Spleen (tissue), 7 donors: ENCODE data around the gene NPIPB2.

ENCODE experiments used
- POLR2A ChIP-seq, 3 donors: fragments of 450-650 bp; IDR thresholded peaks; one replicate each; pipeline ENCODE4 v1.5.1; 2017; ENCODE audit warnings: antibody characterized with exemption in 3 of 3, mild to moderate bottlenecking in 1 of 3
- TF ChIP-seq, protein P1 (sequence below), 11 experiments: fragments of 200-600 bp in 7 of 11; fragments of 450-650 bp in 4 of 11; sonication (generic) in 4 of 11; IDR thresholded peaks in 8 of 11; conservative IDR thresholded peaks in 3 of 11; 1 replicate in 7 of 11; 2 replicates in 4 of 11; pipeline versions ENCODE4 v1.4.0 to v1.8.0; 2016 to 2021; ENCODE audit warnings: antibody characterized with exemption in 11 of 11, inconsistent platforms in 4 of 11, mild to moderate bottlenecking in 1 of 11
- donor health status: DM: no; HTN: no; CAD: no; lungs with moderate emphysema.
- donor health status: DM: no; HTN: no; CAD: no.
- donor health status: DM: no; HTN: no; CAD: no.

DNA sequence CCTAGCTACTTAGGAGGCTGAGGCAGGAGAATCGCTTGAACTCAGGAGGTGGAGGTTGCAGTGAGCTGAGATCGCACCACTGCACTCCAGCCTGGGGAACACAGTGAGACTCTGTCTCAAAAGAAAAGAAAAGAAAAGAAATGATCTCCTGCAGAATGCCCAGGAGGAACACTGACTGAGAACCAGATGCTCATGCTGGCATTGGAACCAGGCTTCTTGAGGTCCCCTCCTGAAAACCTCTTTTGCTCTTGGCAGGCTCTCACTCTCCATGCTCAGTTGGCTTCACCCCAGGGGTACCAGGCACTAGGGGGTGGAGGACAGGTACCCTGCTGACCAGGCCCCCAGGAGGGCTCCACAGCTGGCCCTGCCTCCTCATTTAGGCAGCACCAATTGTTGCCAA is 14.7 kb upstream of the NPIPB2 start:
- TF ChIP-seq POLR2A (IDR thresholded peaks at IDR 0.05), result no peak
- TF ChIP-seq, protein P1, sequence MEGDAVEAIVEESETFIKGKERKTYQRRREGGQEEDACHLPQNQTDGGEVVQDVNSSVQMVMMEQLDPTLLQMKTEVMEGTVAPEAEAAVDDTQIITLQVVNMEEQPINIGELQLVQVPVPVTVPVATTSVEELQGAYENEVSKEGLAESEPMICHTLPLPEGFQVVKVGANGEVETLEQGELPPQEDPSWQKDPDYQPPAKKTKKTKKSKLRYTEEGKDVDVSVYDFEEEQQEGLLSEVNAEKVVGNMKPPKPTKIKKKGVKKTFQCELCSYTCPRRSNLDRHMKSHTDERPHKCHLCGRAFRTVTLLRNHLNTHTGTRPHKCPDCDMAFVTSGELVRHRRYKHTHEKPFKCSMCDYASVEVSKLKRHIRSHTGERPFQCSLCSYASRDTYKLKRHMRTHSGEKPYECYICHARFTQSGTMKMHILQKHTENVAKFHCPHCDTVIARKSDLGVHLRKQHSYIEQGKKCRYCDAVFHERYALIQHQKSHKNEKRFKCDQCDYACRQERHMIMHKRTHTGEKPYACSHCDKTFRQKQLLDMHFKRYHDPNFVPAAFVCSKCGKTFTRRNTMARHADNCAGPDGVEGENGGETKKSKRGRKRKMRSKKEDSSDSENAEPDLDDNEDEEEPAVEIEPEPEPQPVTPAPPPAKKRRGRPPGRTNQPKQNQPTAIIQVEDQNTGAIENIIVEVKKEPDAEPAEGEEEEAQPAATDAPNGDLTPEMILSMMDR (IDR thresholded peaks at IDR 0.05 in 8 of 11, conservative IDR thresholded peaks at IDR 0.05 in 3 of 11), result no peak
